Measurements from ENCODE around the gene FNTB.
A peak's percentile ranks its signal among the peaks of the same experiment; 100 is the strongest.

The FNTB gene

GRCh38 chr14:64986648-64987437 lies at the start of gene FNTB:
TSS of gene FNTB (plus strand) at chr14:64986895. CDS start at chr14:64986954, 59 bp downstream.
- DNase-seq (ENCODE audit: low spot score), result peak; percentile 98

DNA sequence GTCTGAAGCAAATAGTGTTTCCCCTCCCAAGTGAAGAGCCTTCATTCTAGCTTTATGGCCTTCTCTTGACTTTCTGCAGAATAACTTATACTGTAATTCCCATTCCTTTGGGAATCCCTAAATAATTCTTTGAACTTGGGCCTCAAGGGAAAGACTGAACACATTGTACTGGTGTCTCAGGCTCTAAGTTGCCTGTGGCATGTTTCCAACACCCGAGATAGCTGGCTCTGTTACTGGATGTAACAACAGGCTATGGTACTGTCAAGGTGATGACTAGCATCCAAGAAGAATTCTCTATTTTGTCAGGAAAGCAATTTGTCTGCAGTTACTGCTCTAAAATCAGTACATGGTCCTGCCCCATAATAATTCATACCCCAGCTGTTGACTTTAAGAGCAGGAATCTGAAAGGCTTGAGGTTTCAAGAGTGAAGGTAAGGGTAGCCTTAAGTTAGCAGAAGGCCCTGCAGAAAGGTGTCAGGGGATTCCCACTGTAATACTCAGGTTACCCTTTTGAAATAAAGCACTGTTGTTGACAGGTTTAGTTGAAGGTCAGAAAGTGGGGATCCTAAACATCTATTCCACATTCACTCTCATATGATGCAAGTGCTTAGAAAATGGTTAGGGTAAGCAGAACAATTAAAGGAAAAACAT lies 49.4 kb upstream of the FNTB start:
- no peak for DNase-seq (ENCODE audit: low spot score)

- DNase-seq (ENCODE audit: low spot score), result peak; percentile 25
These were observed 48.9 kb upstream of the FNTB start for GRCh38 chr14:64937821-64938193.

DNA sequence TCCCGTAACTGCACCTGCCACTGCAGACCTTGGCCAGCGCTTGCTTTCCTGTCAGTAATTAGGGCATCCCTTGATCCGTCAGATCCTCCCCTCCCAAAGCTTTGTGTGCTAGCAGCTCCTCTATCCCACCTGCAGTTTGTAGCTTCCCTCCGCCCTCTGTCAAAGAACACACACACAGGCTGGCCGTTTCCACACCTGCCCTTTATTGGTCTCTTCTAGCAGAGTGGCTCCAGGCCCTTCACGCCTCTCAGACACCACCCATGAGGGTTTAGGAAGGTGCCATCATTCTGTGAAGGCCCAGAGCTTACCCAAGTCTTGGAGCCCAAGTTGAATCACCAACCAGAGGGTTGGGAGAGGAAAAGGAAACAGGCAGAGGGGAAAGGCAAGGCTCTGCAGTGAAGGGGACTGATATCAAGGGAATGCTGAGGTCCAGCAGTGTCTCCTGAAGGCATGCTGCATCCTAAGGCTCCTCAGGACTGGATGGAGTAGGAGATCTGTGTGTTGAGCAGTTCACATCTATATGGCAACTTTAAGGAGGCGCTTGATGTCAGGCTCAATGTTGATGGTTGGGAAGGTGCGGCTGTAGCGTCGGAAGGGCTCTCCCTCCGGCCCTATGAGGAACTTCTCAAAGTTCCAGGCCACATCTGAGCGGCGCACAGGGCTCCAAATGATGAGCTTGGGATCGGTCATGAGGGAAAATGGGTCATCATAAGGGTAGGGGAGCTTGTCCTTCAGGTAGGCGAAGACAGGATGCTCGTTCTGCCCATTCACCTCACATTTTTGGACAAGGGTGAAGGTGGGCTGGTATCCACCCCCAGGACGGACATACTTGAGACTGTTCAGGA lies 47.5 kb upstream of the FNTB start:
- no peak for DNase-seq (ENCODE audit: low spot score)

DNA sequence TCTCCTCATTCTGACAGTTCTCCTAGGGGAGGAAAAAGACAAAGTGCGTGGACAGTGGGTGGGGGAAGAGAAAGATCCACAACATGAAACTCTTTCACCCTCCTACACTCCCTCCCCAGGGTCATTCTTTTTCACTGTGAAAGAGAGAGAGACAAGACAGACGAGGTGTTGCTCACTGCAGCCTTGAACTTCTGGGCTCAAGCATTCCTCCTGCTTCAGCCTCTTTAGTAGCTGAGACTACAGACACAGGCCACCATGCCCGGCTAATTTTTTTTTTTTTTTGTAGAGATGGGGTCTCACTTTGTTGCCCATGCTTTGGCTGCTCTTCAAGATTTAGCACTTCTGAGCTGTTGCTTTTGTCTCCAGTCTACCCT lies 46.9 kb upstream of the FNTB start:
- DNase-seq (ENCODE audit: low spot score), result no peak

GRCh38 chr14:64940336-64940910 lies 46.3 kb upstream of the FNTB start:
- no peak for DNase-seq (ENCODE audit: low spot score)

DNA sequence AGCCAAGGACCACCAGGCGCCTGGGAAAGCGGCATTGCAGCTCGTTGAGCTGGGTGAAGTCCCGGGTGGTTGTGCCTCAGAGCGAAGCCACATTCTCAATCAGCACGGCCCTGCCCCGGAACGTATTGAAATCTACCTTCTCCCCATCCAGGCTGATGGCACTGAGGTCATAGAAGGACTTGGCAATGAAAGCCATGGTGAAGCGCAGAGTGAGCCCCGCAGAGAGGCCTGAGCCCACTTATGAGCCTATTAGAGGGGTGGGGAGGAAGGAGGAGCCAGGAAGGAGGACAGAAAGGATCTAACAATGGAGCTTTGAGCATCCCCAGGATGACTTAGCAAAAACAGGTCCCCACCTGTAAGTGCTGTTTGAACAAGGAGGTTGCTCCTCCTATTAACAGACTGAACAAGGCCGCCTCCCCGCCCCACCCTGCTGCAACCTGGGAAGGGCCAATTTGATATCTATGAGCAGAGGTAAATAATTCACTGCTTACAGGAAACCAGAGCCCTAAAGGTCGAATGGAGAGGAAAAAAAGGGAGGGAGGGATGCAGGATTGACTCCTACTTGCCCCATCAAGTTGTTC lies 44.1 kb upstream of the FNTB start, which contains the start of gene GPX2:
GPX2 (minus strand) TSS at position 215 of the 581 bp plus-strand sequence; CDS start at position 196, 19 bp downstream.
- no peak for DNase-seq (ENCODE audit: low spot score)

- DNase-seq (ENCODE audit: low spot score), result no peak
These were observed 43.1 kb upstream of the FNTB start for GRCh38 chr14:64943556-64943955.

DNA sequence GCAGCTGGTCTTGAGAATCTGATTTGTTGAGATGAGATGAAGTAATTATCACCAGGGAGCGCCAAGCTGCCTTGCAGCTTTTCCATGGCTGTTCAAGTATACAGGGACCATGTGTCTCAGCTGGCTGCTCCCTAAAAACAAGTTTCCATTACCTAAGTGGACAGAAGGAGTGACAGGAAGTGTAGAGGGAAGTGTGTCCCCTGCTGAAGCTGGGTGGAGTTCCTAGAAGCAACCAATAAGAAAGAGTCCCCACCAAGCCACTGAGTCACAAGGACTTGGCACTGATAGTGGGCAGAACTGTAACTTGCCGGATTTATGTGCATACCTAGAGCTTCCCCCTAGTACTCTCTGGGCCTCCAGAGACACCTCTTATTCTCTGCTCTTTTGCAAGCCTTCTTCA lies 42.7 kb upstream of the FNTB start:
- DNase-seq (ENCODE audit: low spot score), result no peak

- DNase-seq (ENCODE audit: low spot score), result no peak
These were observed 41.8 kb upstream of the FNTB start for GRCh38 chr14:64944861-64945260.

DNA sequence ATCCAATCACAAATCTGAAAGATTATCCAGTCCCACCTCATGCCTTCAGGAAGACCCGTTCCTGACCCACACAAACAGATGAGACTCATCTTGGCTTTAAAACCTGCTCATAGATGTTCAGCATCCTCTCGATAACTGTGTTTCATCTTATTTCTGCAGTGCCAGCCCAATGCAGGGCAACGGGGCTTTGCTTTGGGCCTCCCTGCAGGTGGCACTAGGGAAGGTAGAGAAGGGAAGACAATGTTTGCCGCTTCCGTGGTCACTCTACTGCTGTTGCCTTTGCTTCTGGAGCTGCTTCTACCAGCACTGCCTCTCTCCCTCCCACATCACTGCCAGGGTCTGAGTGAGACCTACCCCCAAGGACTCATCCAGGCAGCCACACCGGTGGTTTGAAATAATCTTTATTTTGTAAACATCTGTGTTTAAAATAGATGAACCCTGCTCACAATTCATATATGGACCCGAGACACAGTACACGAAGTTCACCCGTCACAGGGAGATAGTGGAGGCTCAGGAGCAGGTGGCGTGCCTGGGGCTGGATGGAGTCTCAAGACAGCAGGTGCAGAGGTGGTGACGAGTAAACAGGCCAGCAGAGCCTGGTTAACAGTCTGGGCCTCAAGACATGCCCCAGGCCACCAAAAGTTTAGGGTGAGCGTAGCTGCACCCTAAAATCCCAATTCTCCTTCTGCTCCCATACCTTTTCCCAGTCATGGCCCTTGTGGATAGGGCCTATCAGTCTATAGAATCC lies 41.1 kb upstream of the FNTB start:
- no peak for DNase-seq (ENCODE audit: low spot score)

GRCh38 chr14:64946310-64947045 lies 40.2 kb upstream of the FNTB start:
- DNase-seq (ENCODE audit: low spot score), result no peak

DNA sequence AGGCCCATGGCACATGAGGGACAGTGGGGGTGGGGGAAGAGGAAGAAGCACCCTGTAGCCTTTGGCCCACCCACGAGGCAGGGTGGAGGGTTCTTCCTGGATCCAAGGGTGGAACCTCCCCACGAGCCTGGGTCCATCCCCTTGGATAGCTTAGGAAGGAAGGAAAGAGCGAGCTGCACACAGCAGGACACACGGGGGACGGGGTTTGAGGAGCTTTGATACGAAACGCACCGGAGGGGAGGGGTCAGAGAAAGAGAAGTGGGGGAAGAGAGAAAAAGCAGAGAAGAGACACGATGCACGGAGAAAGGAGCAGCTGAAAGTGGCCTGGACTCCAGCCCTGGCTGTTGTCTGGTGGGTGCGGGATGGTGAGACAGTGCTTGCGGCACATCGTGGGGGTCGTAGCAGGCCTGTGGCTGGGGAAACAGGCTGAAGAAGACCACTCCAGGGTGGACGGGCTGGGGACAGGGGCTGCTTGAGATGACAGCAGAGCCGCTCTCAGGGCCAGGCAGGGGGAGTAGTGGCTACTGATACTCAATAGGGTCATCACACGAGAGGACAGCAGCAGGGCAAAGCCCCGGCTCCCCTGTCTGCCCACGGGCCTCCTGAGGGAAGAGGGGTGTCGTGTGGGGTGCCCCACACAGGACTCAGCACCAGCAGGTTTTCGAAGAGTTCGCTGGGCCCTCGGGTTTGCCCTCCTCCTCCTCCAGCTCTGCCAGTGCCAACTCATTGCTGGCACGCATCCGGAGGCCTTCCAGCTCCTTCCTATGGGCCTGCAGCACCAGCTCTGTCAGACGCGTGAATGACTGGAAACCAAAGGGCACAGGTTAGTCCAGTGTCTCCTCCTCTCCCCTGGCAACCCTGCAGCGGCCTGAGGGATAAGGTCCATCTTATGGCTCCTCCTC lies 38.7 kb upstream of the FNTB start:
- no peak for DNase-seq (ENCODE audit: low spot score)

GRCh38 chr14:64948612-64949210 lies 38.0 kb upstream of the FNTB start:
- no peak for DNase-seq (ENCODE audit: low spot score)

DNA sequence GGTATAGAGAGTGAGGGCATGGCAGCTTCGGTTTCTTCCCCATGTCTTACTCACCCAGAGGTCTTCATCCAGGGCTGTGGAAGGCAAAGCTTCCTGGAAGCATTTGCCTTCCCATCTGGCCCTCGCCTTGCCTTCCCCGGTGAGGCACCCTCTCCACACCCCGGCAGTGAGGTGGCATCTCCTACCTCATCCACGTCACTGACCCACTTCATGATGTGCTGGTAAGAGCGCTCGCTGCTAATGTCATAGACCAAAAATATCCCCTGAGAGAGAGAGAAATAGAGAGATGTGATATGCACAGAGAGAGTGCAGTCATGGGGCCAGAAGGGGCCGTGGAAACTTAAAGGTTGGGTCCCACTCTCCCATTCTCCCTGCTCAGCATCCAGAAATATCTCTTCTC lies 35.8 kb upstream of the FNTB start:
- no peak for DNase-seq (ENCODE audit: low spot score)

GRCh38 chr14:64951291-64951690 lies 35.4 kb upstream of the FNTB start:
- no peak for DNase-seq (ENCODE audit: low spot score)

DNA sequence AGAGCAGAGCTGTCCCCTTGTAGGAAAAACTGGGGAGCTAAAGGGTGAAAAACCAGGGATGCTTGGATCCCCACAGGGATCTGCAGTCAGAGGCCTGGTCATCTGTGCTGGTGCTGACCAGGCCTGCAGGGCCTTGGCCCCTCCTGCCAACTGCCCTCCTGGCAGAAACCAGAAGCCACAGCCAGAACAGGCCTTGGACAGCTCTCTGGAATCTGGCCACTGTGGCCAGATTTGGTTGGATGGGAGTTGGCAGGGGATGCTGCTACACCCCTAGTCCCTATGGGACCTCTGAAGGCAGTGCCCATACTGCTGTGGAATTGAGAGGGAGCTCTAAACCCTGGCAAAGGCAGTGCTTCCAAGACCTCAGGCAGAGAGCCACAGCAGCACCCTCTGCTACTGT lies 35.0 kb upstream of the FNTB start:
- no peak for DNase-seq (ENCODE audit: low spot score)

- DNase-seq (ENCODE audit: low spot score), result no peak
These were observed 33.9 kb upstream of the FNTB start for GRCh38 chr14:64952598-64953309.

DNA sequence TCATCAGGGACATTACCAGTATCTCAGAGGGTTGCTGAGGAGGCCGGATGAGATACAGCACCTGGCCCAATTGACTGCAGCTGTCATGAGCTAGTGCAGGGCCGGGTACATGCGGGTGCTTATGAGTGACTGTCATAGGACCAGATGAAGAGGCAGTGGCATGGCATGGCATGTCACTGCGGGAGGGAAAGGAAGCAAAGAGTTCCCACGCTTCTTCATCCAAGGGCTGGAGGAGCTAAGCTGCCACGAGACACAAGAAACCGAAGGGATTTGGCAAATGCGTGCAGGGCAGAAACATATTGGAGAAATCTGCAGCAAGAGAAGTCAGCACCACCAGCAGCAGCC lies 33.4 kb upstream of the FNTB start:
- DNase-seq (ENCODE audit: low spot score), result no peak
